Mesendoderm (in vitro differentiated cells): ENCODE measurements around the gene ZNF382.

Source experiments
- DNase-seq: peaks from one replicate; pipeline ENCODE4 v3.0.0; 2013
- H2AK5ac ChIP-seq: 2 replicates; pipeline ENCODE4 v1.6.1; 2013; ENCODE audit warnings: low read length, inconsistent platforms
- H2BK120ac ChIP-seq: 2 replicates; pipeline ENCODE4 v1.6.1; 2013; ENCODE audit warnings: low read depth, mild to moderate bottlenecking, low read length, moderate library complexity, mixed read lengths
- H2BK15ac ChIP-seq: replicated peaks from 2 replicates; pipeline ENCODE4 v1.6.1; 2013; ENCODE audit warnings: low read depth, mild to moderate bottlenecking, moderate library complexity
- H2BK5ac ChIP-seq: 2 replicates; pipeline ENCODE4 v1.6.1; 2013; ENCODE audit warnings: low read length, inconsistent platforms
- H3K18ac ChIP-seq: 2 replicates; pipeline ENCODE4 v1.6.1; 2013; ENCODE audit warnings: mild to moderate bottlenecking, low read length, mixed read lengths
- H3K23ac ChIP-seq: one replicate; pipeline ENCODE4 v1.6.1; 2013; ENCODE audit warnings: low read length
- H3K27ac ChIP-seq: 2 replicates; pipeline ENCODE4 v1.5.1; 2013; ENCODE audit warnings: low read depth, mild to moderate bottlenecking, inconsistent platforms, low read length, moderate library complexity
- H3K27me3 ChIP-seq: 2 replicates; pipeline ENCODE4 v1.6.1; 2013; ENCODE audit warnings: low read length, control low read depth, mild to moderate bottlenecking, inconsistent platforms; ENCODE audit not compliant: insufficient read depth, poor library complexity
- H3K36me3 ChIP-seq: 2 replicates; pipeline ENCODE4 v1.6.1; 2013; ENCODE audit warnings: low read length, inconsistent platforms; ENCODE audit not compliant: control insufficient read depth, insufficient read depth
- H3K4ac ChIP-seq: one replicate; pipeline ENCODE4 v1.6.1; 2013; ENCODE audit warnings: low read depth, mild to moderate bottlenecking, low read length, moderate library complexity
- H3K4me1 ChIP-seq: 2 replicates; pipeline ENCODE4 v1.6.1; 2013; ENCODE audit warnings: low read depth, low read length, inconsistent platforms; ENCODE audit not compliant: control insufficient read depth
- H3K4me2 ChIP-seq: 2 replicates; pipeline ENCODE4 v1.6.1; 2013; ENCODE audit warnings: low read length
- H3K4me3 ChIP-seq: 2 replicates; pipeline ENCODE4 v1.5.1; 2013; ENCODE audit warnings: mild to moderate bottlenecking, low read length
- H3K56ac ChIP-seq: one replicate; pipeline ENCODE4 v1.6.1; 2013; ENCODE audit warnings: low read length
- H3K79me1 ChIP-seq: 2 replicates; pipeline ENCODE4 v1.6.1; 2013; ENCODE audit warnings: low read length, inconsistent platforms
- H3K79me2 ChIP-seq: 2 replicates; pipeline ENCODE4 v1.6.1; 2013; ENCODE audit warnings: mild to moderate bottlenecking, low read length; ENCODE audit not compliant: control insufficient read depth, insufficient read depth
- H3K9ac ChIP-seq: 2 replicates; pipeline ENCODE4 v1.6.1; 2013; ENCODE audit warnings: low read length, inconsistent platforms
- H4K5ac ChIP-seq: one replicate; pipeline ENCODE4 v1.6.1; 2013; ENCODE audit warnings: low read length
- H4K8ac ChIP-seq: one replicate; pipeline ENCODE4 v1.6.1; 2013; ENCODE audit warnings: low read depth, mild to moderate bottlenecking, control low read depth, low read length, moderate library complexity
- WGBS: extraction: QIAGEN DNeasy Blood & Tissue Kit; methylation state at CpG from one replicate; pipeline ENCODE4 v1.1.7; 2013; ENCODE audit warnings: low lambda C conversion rate, missing lambda C conversion rate; ENCODE audit not compliant: insufficient coverage; ENCODE audit errors: extremely low coverage; 5-methylcytosine and 5-hydroxymethylcytosine counted together

ZNF382 gene

DNA sequence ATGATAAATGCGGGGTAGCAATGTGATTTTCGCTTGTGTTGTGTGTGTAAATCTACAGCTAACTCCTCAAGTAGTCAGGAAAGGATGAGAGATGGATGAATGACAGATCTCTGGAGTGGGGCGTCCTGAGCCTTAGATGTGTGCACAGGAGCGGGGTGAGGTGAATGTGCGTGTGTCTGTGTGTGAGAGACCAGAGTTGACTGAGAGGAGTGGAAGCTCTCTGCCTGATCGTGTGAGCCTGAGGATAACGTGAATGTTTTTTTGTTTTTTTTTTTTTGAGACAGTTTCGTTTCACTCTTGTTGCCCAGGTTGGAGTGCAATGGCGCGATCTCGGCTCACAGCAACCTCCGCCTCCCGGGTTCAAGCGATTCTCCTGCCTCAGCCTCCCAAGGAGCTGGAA lies 60.7 kb downstream of the ZNF382 start:
- Histone ChIP-seq H3K4me1 (no peaks in the 10 kb centered on the region), H3K56ac (peak overlapping the region; percentile 94), H3K4ac (no peak overlapping the region), H2BK120ac (no peak overlapping the region), H3K27me3 (no peaks in the 10 kb centered on the region), H3K18ac (no peak overlapping the region), H3K79me2 (peaks cover 14% of the 10 kb centered on the region), H3K36me3 (no peaks in the 10 kb centered on the region), H3K79me1 (peaks cover 14% of the 10 kb centered on the region), H4K8ac (no peak overlapping the region), H3K4me3 (no peak overlapping the region), H2BK5ac (no peak overlapping the region), H3K27ac (no peak overlapping the region), H3K9ac (peak overlapping the region; percentile 84), H2BK15ac (no peak overlapping the region), H3K4me2 (peak overlapping the region; percentile 26), H2AK5ac (no peak overlapping the region), H3K23ac (no peak overlapping the region), H4K5ac (no peak overlapping the region)
- DNase-seq = no peak
- WGBS = no CpG with 5 or more reads among the region's 14 CpGs

GRCh38 chr19:36668646-36669045 lies 63.5 kb downstream of the ZNF382 start:
- Histone ChIP-seq H2BK5ac (no peak overlapping the region), H3K27me3 (no peaks in the 10 kb centered on the region), H3K36me3 (no peaks in the 10 kb centered on the region), H3K4ac (no peak overlapping the region), H2BK15ac (no peak overlapping the region), H3K4me1 (no peaks in the 10 kb centered on the region), H3K4me2 (no peak overlapping the region), H3K18ac (no peak overlapping the region), H3K56ac (no peak overlapping the region), H3K79me2 (peaks cover 14% of the 10 kb centered on the region), H3K23ac (no peak overlapping the region), H3K9ac (no peak overlapping the region), H4K8ac (no peak overlapping the region), H2BK120ac (no peak overlapping the region), H3K79me1 (peaks cover 23% of the 10 kb centered on the region), H4K5ac (no peak overlapping the region), H2AK5ac (no peak overlapping the region), H3K4me3 (no peak overlapping the region), H3K27ac (no peak overlapping the region)
- no peak for DNase-seq
- no CpG with 5 or more reads among the region's 2 CpGs for WGBS

- Histone ChIP-seq H3K27me3 (no peaks in the 10 kb centered on the region), H3K9ac (no peak overlapping the region), H3K23ac (no peak overlapping the region), H2BK120ac (no peak overlapping the region), H2AK5ac (no peak overlapping the region), H3K4me2 (no peak overlapping the region), H3K4me3 (no peak overlapping the region), H4K5ac (no peak overlapping the region), H3K79me2 (peaks cover 14% of the 10 kb centered on the region), H3K56ac (no peak overlapping the region), H4K8ac (no peak overlapping the region), H3K79me1 (peaks cover 19% of the 10 kb centered on the region), H3K27ac (no peak overlapping the region), H3K18ac (no peak overlapping the region), H2BK5ac (no peak overlapping the region), H2BK15ac (no peak overlapping the region), H3K4me1 (no peaks in the 10 kb centered on the region), H3K36me3 (no peaks in the 10 kb centered on the region), H3K4ac (no peak overlapping the region)
- no peak for DNase-seq
- no CpG with 5 or more reads among the region's 1 CpG for WGBS
Observed at GRCh38 chr19:36672368-36672767, 67.3 kb downstream of the ZNF382 start.

DNA sequence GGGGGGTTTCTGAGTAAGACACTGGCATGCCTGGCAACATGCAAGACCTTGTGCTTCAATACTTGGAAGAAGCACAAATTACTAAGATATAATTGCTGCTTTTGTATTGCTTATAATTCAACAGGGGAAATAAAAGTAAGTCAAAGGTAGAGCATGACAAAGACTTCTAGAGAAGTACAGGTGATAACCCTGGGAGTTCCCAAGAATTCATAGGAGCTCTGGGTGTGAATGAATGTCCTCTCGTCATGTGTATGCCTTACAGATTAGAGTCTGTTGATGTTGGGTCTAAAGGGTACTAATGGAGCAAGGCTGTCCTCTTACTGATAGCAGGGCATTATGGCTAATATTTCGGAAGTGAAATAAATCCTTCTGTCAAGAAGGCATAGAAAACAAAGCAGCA lies 69.1 kb downstream of the ZNF382 start:
- H2BK5ac ChIP-seq = no peak overlapping the region
- no peaks in the 10 kb centered on the region for H3K36me3 ChIP-seq
- H4K8ac ChIP-seq = no peak overlapping the region
- no peak overlapping the region for H2BK15ac ChIP-seq
- no peak overlapping the region for H2BK120ac ChIP-seq
- no peak overlapping the region for H3K23ac ChIP-seq
- H4K5ac ChIP-seq = no peak overlapping the region
- no peaks in the 10 kb centered on the region for H3K4me1 ChIP-seq
- no peak overlapping the region for H3K9ac ChIP-seq
- H3K4me2 ChIP-seq = no peak overlapping the region
- WGBS = no CpG with 5 or more reads among the region's 2 CpGs
- no peak for DNase-seq
- H3K56ac ChIP-seq = no peak overlapping the region
- peaks cover 14% of the 10 kb centered on the region for H3K79me1 ChIP-seq
- H3K4ac ChIP-seq = no peak overlapping the region
- no peak overlapping the region for H3K4me3 ChIP-seq
- peaks cover 5% of the 10 kb centered on the region for H3K79me2 ChIP-seq
- no peaks in the 10 kb centered on the region for H3K27me3 ChIP-seq
- H3K18ac ChIP-seq = no peak overlapping the region
- no peak overlapping the region for H3K27ac ChIP-seq
- H2AK5ac ChIP-seq = no peak overlapping the region

DNA sequence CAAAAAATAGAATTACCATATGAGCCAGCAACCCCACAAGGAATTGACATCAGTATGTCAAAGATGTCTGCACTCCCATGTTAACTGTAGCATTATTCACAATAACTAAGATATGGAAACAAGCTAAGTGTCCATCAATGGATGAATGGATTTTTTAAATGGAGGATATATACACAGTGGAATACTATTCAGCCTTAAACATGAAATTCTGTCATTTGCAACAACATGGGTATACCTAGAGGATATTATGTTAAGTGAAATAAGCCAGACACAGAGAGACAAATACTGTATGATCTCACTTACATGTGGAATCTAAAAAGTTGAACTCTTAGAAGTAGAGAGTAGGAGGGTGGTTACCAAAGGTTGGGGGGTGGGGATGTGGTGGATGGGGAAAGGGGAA lies 74.3 kb downstream of the ZNF382 start:
- Histone ChIP-seq H3K4me1 (no peaks in the 10 kb centered on the region), H3K4me2 (no peak overlapping the region), H3K18ac (no peak overlapping the region), H2BK120ac (no peak overlapping the region), H3K36me3 (no peaks in the 10 kb centered on the region), H2BK15ac (no peak overlapping the region), H2AK5ac (no peak overlapping the region), H3K56ac (no peak overlapping the region), H3K27ac (no peak overlapping the region), H4K8ac (no peak overlapping the region), H3K79me2 (no peaks in the 10 kb centered on the region), H3K9ac (no peak overlapping the region), H3K23ac (no peak overlapping the region), H3K4ac (no peak overlapping the region), H3K4me3 (no peak overlapping the region), H3K27me3 (no peaks in the 10 kb centered on the region), H2BK5ac (no peak overlapping the region), H4K5ac (no peak overlapping the region), H3K79me1 (no peaks in the 10 kb centered on the region)
- DNase-seq = no peak
